RWPE2 (cell line): Measurements from ENCODE around the gene C8A.

Source experiments
- ATAC-seq: fragments of 200-7000 bp; cut with Tn5 transposase; 3 replicates; pipeline ENCODE4 v1.9.1; 2021; ENCODE audit warnings: low read depth
- DNase-seq: peaks from one replicate; pipeline ENCODE4 v3.0.0-alpha.2; 2020; ENCODE audit warnings: low spot score
- H3K27ac ChIP-seq: fragments of 450-650 bp; 2 replicates; pipeline ENCODE4 v1.5.1; 2017; ENCODE audit warnings: mild to moderate bottlenecking; ENCODE audit not compliant: poor library complexity, severe bottlenecking
- H3K27me3 ChIP-seq: fragments of 250-450 bp; sonication (Bioruptor Pico); 2 replicates; pipeline ENCODE4 v1.5.1; 2021; ENCODE audit warnings: mild to moderate bottlenecking, moderate library complexity; ENCODE audit not compliant: insufficient read depth, poor library complexity, severe bottlenecking
- H3K36me3 ChIP-seq: fragments of 250-450 bp; sonication (Bioruptor Pico); 2 replicates; pipeline ENCODE4 v1.5.1; 2020; ENCODE audit warnings: low read depth, mild to moderate bottlenecking, moderate library complexity
- H3K4me1 ChIP-seq: fragments of 250-450 bp; sonication (Bioruptor Pico); 2 replicates; pipeline ENCODE4 v1.5.1; 2021; ENCODE audit warnings: mild to moderate bottlenecking, moderate library complexity; ENCODE audit not compliant: insufficient read depth, poor library complexity, severe bottlenecking
- H3K4me3 ChIP-seq: fragments of 250-450 bp; sonication (Bioruptor Pico); 2 replicates; pipeline ENCODE4 v1.5.1; 2021; ENCODE audit warnings: mild to moderate bottlenecking, moderate library complexity; ENCODE audit not compliant: severe bottlenecking
- H3K9me3 ChIP-seq: fragments of 250-450 bp; sonication (Bioruptor Pico); 2 replicates; pipeline ENCODE4 v1.5.1; 2021; ENCODE audit warnings: mild to moderate bottlenecking, moderate library complexity; ENCODE audit not compliant: severe bottlenecking
- CTCF ChIP-seq: fragments of 450-650 bp; IDR thresholded peaks from one replicate; pipeline ENCODE4 v1.5.1; 2017; ENCODE audit warnings: mild to moderate bottlenecking, moderate library complexity; ENCODE audit not compliant: poor library complexity, severe bottlenecking

The C8A gene

DNA sequence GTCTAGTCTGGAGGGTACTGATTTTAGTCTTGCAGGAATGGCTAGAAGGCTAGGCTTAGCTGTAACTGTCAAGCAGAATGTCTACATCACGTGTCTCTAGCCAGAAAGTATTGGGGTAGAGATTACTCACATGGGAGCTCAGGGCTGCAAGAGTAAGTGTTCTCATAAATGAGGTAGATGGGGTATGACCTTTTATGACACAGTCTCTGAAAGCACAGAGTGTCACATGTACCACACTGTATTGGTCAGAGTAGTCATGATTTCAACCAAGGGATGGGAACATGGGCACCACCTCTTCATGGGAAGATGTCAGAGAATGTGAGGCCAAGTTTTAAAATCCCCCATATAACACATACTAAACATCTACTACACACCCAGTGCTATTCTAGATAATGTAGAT, 38.3 kb upstream of the C8A start:
- ATAC-seq (no peak), DNase-seq (no peak)
- Histone ChIP-seq H3K4me1 (no peaks in the 10 kb centered on the region), H3K9me3 (no peaks in the 10 kb centered on the region), H3K27me3 (no peaks in the 10 kb centered on the region), H3K27ac (no peak overlapping the region), H3K36me3 (no peaks in the 10 kb centered on the region), H3K4me3 (no peak overlapping the region)
- no peak for TF ChIP-seq CTCF

DNA sequence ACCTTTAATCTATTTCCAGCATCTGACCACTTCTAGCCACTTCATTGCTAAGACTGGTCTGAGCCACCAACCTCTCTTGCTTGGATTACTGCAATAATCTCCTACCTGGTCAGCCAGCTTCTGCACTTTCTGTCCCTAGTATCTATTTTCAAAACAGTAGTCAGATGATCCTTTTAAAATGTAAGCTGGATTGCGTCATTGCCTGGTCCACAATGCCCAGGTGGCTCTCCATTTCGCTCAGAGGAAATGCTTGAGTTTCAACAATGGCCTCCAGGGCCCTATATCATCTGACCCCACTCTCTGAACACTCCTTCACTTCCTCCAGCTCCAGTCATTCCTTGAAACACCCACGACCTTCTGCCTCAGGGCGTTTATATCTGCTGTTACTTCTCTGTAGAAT, 37.7 kb upstream of the C8A start:
- no peak overlapping the region for H3K4me3 ChIP-seq
- H3K36me3 ChIP-seq, result no peaks in the 10 kb centered on the region
- H3K27me3 ChIP-seq, result no peaks in the 10 kb centered on the region
- no peaks in the 10 kb centered on the region for H3K4me1 ChIP-seq
- ATAC-seq (no peak), DNase-seq (no peak)
- H3K27ac ChIP-seq, result no peak overlapping the region
- TF ChIP-seq CTCF, result no peak
- H3K9me3 ChIP-seq, result no peaks in the 10 kb centered on the region

- DNase-seq (no peak), ATAC-seq (no peak)
- Histone ChIP-seq H3K27me3 (no peaks in the 10 kb centered on the region), H3K27ac (no peak overlapping the region), H3K36me3 (no peaks in the 10 kb centered on the region), H3K9me3 (no peaks in the 10 kb centered on the region), H3K4me3 (no peak overlapping the region), H3K4me1 (no peaks in the 10 kb centered on the region)
- no peak for TF ChIP-seq CTCF
Measured at GRCh38 chr1:56817716-56818463, 36.7 kb upstream of the C8A start.

DNA sequence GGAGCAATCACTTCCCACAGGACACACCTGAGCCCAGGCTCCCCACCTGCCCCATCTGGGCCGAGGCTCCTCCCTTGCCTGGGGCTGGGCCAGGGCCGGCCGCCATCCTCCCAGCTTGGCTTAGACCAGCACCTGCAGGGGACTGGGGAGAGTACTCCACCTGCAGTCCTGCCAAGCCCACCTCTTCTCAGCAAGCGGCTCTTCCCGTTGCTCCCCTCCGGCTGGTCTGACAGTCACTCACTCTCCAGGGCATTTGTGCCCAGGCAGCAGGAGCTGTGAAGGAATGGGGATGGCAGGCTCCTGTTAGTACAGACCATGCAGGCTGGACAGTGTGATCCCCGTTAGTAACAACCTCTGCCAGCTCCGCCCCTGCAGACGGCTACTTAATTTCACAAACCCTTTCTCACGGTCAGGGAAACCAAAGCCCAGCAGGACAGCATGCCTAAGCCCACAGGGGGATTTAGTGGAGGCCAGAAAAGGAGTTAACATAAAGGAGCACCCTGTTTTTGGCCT, 35.2 kb upstream of the C8A start, which contains the start of gene FYB2:
FYB2 (minus strand) TSS at position 18 of the 513 bp plus-strand sequence. CDS start 114 bp downstream, outside the sequence.
- Histone ChIP-seq H3K4me3 (no peak within 1 kb of the TSS), H3K36me3 (no peaks in the 10 kb centered on the region), H3K4me1 (no peaks in the 10 kb centered on the region), H3K27me3 (no peaks in the 10 kb centered on the region), H3K9me3 (no peaks in the 10 kb centered on the region), H3K27ac (no peak within 1 kb of the TSS)
- ATAC-seq (peak; percentile 37; the same call in 1 of the 3 replicates), DNase-seq (no peak)
- TF ChIP-seq CTCF, result no peak

DNA sequence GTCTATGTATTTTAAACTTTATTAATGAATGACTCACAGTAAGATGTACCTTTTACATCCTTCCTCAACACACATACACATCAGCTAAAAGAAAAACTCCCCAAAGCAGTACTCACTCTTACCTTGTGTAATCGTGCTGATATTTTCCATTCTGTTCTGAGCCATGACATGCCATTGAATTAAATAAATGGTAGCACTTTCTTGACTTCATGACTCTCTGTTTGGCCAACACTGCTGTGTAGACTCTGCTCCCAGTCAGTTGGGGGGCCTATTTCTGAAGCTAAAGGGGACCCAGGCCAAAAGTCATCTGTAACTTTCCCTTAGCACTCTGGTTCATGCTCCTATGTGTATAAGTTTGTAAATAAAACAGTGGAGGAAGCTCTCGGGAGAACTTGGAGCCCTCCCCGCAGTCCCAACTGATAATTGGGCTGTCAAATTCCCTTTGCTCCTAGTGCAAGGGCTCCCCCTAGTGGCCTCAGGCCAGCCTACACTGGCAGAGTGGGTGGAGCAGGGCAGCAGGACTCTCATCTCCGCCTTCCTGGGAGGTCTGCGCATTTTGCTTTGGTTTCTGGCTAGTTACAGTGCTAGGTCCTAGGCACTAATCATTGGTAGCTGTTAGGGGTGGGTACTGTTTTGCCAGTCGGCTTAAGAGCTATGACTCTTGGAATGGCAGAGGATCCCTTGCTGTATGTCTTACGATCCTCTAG, 33.7 kb upstream of the C8A start:
- ATAC-seq, result peak; percentile 86
- H3K9me3 ChIP-seq, result no peaks in the 10 kb centered on the region
- H3K36me3 ChIP-seq, result no peaks in the 10 kb centered on the region
- H3K4me1 ChIP-seq, result no peaks in the 10 kb centered on the region
- TF ChIP-seq CTCF, result peak; percentile 94
- DNase-seq, result peak; percentile 75
- H3K4me3 ChIP-seq, result no peak overlapping the region
- no peak overlapping the region for H3K27ac ChIP-seq
- H3K27me3 ChIP-seq, result no peaks in the 10 kb centered on the region
